ENCODE data around the gene ELL.
A peak's percentile ranks its signal among the peaks of the same experiment; 100 is the strongest.

ELL gene

DNA sequence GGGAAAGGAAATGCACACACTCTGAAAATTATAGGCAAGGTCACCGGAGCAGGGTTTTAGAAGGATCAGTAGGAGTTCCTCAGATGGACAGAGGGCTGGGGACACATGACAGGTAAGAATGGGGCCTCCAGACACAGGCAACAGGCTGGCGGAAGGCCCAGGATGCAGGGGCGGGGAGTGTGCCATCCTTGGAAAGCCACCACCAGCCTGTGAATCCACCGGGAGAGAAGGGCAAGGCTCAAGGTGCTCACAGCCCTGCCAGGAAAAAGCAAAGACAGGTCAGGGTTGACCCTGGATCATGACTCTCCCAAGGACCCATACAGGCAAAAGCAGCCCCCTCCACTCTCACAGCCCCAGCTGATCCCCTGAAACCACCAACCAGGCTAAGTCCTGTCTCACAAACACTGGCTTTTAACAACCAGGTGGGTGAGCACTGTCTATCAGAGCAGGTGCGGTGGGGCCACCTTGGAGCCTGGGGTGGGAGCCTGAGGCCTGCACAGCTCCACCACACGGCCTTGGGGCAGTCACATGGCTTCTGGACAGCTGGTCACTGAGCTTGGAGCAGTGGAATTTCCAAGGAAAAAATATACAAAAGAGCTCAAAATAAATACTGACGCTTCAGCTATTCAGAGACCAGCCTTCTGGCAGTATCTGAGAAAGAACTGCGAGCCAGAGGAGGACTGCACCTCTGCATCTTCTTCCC is 48.7 kb downstream of the ELL start:
- ChIA-PET CTCF (interaction anchor here (1.7 to 2.8 kb wide), 2 partner anchors 11 to 47 kb away, joined by 5 to 16 read pairs; no protein-coding TSS in a partner anchor), POLR2A (no interaction called here)
- TF ChIP-seq, protein P1, sequence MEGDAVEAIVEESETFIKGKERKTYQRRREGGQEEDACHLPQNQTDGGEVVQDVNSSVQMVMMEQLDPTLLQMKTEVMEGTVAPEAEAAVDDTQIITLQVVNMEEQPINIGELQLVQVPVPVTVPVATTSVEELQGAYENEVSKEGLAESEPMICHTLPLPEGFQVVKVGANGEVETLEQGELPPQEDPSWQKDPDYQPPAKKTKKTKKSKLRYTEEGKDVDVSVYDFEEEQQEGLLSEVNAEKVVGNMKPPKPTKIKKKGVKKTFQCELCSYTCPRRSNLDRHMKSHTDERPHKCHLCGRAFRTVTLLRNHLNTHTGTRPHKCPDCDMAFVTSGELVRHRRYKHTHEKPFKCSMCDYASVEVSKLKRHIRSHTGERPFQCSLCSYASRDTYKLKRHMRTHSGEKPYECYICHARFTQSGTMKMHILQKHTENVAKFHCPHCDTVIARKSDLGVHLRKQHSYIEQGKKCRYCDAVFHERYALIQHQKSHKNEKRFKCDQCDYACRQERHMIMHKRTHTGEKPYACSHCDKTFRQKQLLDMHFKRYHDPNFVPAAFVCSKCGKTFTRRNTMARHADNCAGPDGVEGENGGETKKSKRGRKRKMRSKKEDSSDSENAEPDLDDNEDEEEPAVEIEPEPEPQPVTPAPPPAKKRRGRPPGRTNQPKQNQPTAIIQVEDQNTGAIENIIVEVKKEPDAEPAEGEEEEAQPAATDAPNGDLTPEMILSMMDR (IDR thresholded peaks at IDR 0.05; ENCODE audit: control extremely low read depth, extremely low read depth, low read depth, missing control alignments): no peak
- no peak for DNase-seq (ENCODE audit: extremely low spot score)

DNA sequence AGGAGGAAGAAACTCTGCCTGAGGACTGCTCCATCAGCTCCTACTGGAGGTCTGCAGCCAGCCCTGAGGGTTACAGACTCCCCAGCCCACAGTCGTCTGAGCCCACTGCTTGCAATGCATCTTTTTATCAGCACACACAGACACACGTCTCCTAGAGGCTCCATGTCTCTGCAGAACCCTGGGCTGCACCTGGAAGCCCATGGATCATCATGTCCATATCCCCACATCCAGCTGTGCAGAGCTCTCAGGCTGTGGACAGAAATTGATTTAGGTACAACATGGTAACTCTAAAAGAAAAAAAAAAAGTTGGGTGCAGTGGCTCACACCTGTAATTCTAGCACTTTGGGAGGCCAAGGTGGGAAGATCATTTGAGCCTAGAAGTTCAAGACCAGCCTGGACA is 51.1 kb downstream of the ELL start:
- ChIA-PET POLR2A (no interaction called here), CTCF (interaction anchor here (1.1 to 4.2 kb wide), 9 partner anchors 9 to 153 kb away, joined by 3 to 24 read pairs (median 5); no protein-coding TSS in a partner anchor)
- no peak for DNase-seq (ENCODE audit: extremely low spot score)
- TF ChIP-seq, protein P1 (IDR thresholded peaks at IDR 0.05; ENCODE audit: control extremely low read depth, extremely low read depth, low read depth, missing control alignments): no peak

DNA sequence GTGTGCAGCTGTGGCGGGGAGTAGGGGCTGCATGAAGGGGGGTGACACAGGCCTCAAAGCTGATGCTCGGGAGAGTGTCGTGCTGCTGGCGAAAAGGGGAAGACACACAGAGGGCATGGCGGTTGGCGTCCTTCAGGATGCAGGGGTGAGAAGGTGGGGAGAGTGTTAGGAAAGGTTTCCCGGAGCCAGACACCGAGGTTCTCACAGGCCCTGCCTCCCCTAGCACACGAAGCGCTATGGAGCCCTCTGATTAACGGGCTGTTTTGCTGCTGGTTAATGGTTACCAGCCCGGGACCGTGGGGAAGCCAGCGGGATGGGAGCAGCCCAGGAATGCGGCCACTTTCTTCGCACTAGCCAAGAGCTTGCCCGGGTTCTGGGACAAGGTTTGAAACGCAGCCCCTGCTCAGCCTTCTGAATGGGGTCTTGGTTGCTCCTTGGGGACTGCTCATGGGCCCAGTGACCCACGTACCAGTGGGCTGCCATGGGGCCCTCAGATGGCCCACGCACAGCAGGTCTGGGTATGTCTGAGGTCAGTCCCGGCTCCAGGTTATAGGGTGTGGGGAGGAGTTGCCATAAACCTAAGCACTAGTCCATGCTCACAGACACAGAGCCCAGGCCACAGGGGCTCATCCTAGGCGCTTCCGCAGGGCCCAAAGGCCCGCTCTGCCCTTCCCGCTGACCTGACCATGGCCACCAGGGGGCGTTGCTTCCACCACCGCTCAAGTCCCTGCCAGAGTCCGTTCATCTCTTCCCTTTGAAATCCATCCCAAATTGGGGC is 52.6 kb downstream of the ELL start:
- POLR2A ChIA-PET: no interaction called here
- TF ChIP-seq, protein P1 (IDR thresholded peaks at IDR 0.05; ENCODE audit: control extremely low read depth, extremely low read depth, low read depth, missing control alignments): peak; percentile 71
- CTCF ChIA-PET: interaction anchor here (0.7 to 4.2 kb wide), 12 partner anchors 11 to 212 kb away, joined by 3 to 24 read pairs (median 4); no protein-coding TSS in a partner anchor
- DNase-seq (ENCODE audit: extremely low spot score): peak; percentile 65

DNA sequence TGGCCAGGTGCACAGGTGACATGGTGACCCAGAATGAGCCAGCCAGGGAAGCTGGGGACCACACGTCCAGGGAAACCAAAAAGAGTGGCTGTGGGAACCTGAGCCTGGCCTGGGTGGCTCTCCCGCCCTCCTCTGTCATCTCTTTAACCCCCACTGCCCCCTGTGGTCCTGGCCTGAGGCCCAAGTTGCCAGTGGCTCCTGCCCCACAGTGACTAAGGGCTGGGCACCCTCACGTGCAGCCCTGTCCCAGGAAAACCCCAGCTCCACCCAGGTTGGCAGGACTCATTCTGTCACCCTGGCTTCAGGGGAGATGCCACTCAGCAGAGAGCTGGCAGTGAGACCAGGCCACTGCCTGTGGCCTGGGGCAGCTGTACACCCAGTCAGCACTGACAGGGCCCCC is 53.4 kb downstream of the ELL start:
- POLR2A ChIA-PET: interaction anchor here (0.5 kb wide), 2 partner anchors 11 to 22 kb away, joined by 7 to 8 read pairs; no protein-coding TSS in a partner anchor
- CTCF ChIA-PET: interaction anchor here (0.7 to 4.2 kb wide), 4 partner anchors 12 to 213 kb away, joined by 3 to 24 read pairs (median 10); no protein-coding TSS in a partner anchor
- DNase-seq (ENCODE audit: extremely low spot score): no peak
- TF ChIP-seq, protein P1 (IDR thresholded peaks at IDR 0.05; ENCODE audit: control extremely low read depth, extremely low read depth, low read depth, missing control alignments): no peak

DNA sequence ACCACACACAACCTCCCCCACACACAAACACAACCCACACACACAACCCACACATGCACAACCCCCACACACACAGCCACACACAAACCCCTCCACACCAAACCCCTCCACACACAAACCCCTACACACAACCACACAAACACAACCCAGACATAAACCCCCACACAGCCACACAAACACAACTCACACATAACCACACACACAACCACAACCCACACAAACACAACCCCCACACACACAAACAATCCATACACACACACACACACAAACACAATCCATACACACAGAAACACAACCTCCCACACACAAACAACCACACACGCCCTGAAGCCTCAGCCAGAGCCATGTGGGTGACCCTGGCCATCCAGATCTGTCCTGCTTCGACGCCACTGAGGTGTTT is 53.9 kb downstream of the ELL start:
- TF ChIP-seq, protein P1 (IDR thresholded peaks at IDR 0.05; ENCODE audit: control extremely low read depth, extremely low read depth, low read depth, missing control alignments): no peak
- ChIA-PET CTCF (interaction anchor here (1.5 to 4.2 kb wide), 3 partner anchors 11 to 36 kb away, joined by 4 to 24 read pairs (median 15); no protein-coding TSS in a partner anchor), POLR2A (interaction anchor here (0.5 kb wide), 2 partner anchors 11 to 23 kb away, joined by 7 to 8 read pairs; no protein-coding TSS in a partner anchor)
- no peak for DNase-seq (ENCODE audit: extremely low spot score)

DNA sequence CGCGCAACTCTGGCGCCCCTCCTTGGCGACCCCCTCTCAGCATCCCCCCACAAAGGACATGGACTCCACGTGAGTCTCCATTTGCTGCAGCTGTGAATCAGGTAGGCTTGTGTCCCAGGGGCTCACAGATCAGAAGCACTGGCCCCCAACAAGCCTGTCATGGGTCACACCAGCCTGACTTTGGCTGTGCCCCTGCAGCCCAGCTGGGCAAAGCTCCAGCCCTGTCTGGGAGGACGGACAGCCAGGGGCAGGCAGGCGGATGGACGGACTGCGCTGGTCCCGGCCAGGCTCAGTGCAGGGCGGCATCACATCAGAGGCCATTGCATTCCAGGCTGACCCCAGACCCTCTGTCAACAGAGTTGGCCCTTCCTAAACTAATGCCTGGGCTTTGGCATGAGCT is 55.5 kb downstream of the ELL start:
- no peak for DNase-seq (ENCODE audit: extremely low spot score)
- CTCF ChIA-PET: interaction anchor here (0.8 to 3.4 kb wide), 5 partner anchors 9 to 123 kb away, joined by 3 to 14 read pairs (median 3); no protein-coding TSS in a partner anchor
- POLR2A ChIA-PET: no interaction called here
- TF ChIP-seq, protein P1 (IDR thresholded peaks at IDR 0.05; ENCODE audit: control extremely low read depth, extremely low read depth, low read depth, missing control alignments): no peak

Data from GM10248 (cell line).